B cell (primary cell): ENCODE measurements around the gene RNF130. TPM values are rescaled to one million over a fixed set of nuclear protein-coding genes. Genes with fewer than 3 reads are reported as not detected.

Experiments
- ATAC-seq: fragments of 200-7000 bp; cut with Tn5 transposase; one replicate; pipeline ENCODE4 v1.10.0; 2021; ENCODE audit warnings: low read depth, mild to moderate bottlenecking, moderate number of reproducible peaks, moderate library complexity
- CTCF ChIA-PET: fragments of 350-600 bp; sonication (Branson Sonifier 250); formaldehyde crosslinking; loops from one replicate; lab custom pipeline; 2021; ENCODE audit warnings: antibody characterized with exemption, inconsistent platforms; lab: Charles Lee
- POLR2A ChIA-PET: fragments of 350-600 bp; sonication (Branson Sonifier 250); formaldehyde crosslinking; loops from one replicate; lab custom pipeline; 2021; ENCODE audit warnings: antibody characterized with exemption; lab: Charles Lee
- DNase-seq: peaks from one replicate; pipeline ENCODE4 v3.0.0; 2013
- H2AFZ ChIP-seq: 2 replicates; pipeline ENCODE4 v1.6.1; 2012; ENCODE audit warnings: mild to moderate bottlenecking, low read depth, low read length; ENCODE audit not compliant: insufficient read depth, poor library complexity, severe bottlenecking
- H3K27ac ChIP-seq, 2 donors: 1 replicate in 1 of 2; 2 replicates in 1 of 2; pipeline ENCODE4 v1.5.1; 2012 to 2013; ENCODE audit warnings: low read length in 2 of 2, mild to moderate bottlenecking in 2 of 2, moderate library complexity in 1 of 2
- H3K27me3 ChIP-seq, 4 experiments: fragments of 200-600 bp in 1 of 4; sonication (generic) in 1 of 4; replicated peaks in 1 of 4; 1 replicate in 2 of 4; 2 replicates in 2 of 4; pipeline versions ENCODE4 v1.6.1 to v1.7.0; 2013 to 2016; ENCODE audit warnings: low read length in 3 of 4, mild to moderate bottlenecking in 2 of 4, mixed read lengths in 1 of 4, moderate library complexity in 1 of 4; ENCODE audit not compliant: insufficient read depth in 4 of 4, control insufficient read depth in 3 of 4; ENCODE audit errors: control extremely low read depth in 1 of 4
- H3K36me3 ChIP-seq, 2 experiments: replicated peaks in 1 of 2; 1 replicate in 1 of 2; 2 replicates in 1 of 2; pipeline versions ENCODE4 v1.6.1 to v1.7.1; 2013; ENCODE audit warnings: low read length in 1 of 2; ENCODE audit not compliant: insufficient read depth in 2 of 2, control insufficient read depth in 1 of 2; ENCODE audit errors: control extremely low read depth in 1 of 2, extremely low read depth in 1 of 2
- H3K4me1 ChIP-seq, 2 donors: fragments of 200-600 bp in 1 of 2; sonication (generic) in 1 of 2; 1 replicate in 1 of 2; 2 replicates in 1 of 2; pipeline versions ENCODE4 v1.5.1 to v1.6.1; 2013 to 2017; ENCODE audit warnings: low read length in 2 of 2; ENCODE audit not compliant: control insufficient read depth in 2 of 2, insufficient read depth in 2 of 2
- H3K4me2 ChIP-seq: replicated peaks from 2 replicates; pipeline ENCODE3; 2012; ENCODE audit warnings: mild to moderate bottlenecking, low read depth, low read length; ENCODE audit not compliant: poor library complexity, severe bottlenecking
- H3K4me3 ChIP-seq, 5 experiments: fragments of 200-600 bp in 1 of 5; sonication (generic) in 1 of 5; 1 replicate in 3 of 5; 2 replicates in 2 of 5; pipeline versions ENCODE4 v1.5.1 to v1.7.0; 2011 to 2016; ENCODE audit warnings: low read length in 4 of 5, mild to moderate bottlenecking in 4 of 5, low read depth in 2 of 5, control low read depth in 1 of 5, moderate library complexity in 1 of 5; ENCODE audit not compliant: insufficient read depth in 1 of 5; ENCODE audit errors: control extremely low read depth in 1 of 5, extremely low read depth in 1 of 5
- H3K79me2 ChIP-seq: fragments of 200-600 bp; sonication (generic); one replicate; pipeline ENCODE4 v1.6.0; 2016; ENCODE audit warnings: low read length; ENCODE audit not compliant: control insufficient read depth, insufficient read depth
- H3K9ac ChIP-seq: fragments of 200-600 bp; sonication (generic); 2 replicates; pipeline ENCODE4 v1.6.1; 2017; ENCODE audit warnings: mild to moderate bottlenecking, low read length, moderate library complexity
- H3K9me3 ChIP-seq, 3 donors: one replicate each; pipeline versions ENCODE4 v1.6.1 to v1.7.1; 2013; ENCODE audit warnings: low read length in 2 of 3; ENCODE audit not compliant: control insufficient read depth in 2 of 3, insufficient read depth in 1 of 3; ENCODE audit errors: control extremely low read depth in 1 of 3
- H4K20me1 ChIP-seq: 2 replicates; pipeline ENCODE4 v1.6.0; 2012; ENCODE audit warnings: mild to moderate bottlenecking, low read length; ENCODE audit not compliant: insufficient read depth, control insufficient read depth, poor library complexity, severe bottlenecking
- H3K27ac Mint-ChIP-seq: one replicate; pipeline ENCODE4 v1.8.0; 2021; ENCODE audit warnings: mixed read lengths
- H3K27me3 Mint-ChIP-seq: one replicate; pipeline ENCODE4 v1.8.0; 2021; ENCODE audit warnings: mixed read lengths
- H3K4me1 Mint-ChIP-seq: one replicate; pipeline ENCODE4 v1.8.0; 2021; ENCODE audit warnings: mixed read lengths
- H3K4me3 Mint-ChIP-seq: one replicate; pipeline ENCODE4 v1.8.0; 2021; ENCODE audit warnings: mixed read lengths
- H3K9me3 Mint-ChIP-seq: one replicate; pipeline ENCODE4 v1.8.0; 2022; ENCODE audit warnings: mixed read lengths; ENCODE audit not compliant: insufficient read depth
- EZH2 ChIP-seq: IDR thresholded peaks from 2 replicates; pipeline ENCODE4 v1.6.1; 2012; ENCODE audit warnings: borderline replicate concordance, low read depth, mild to moderate bottlenecking, moderate library complexity, low read length; ENCODE audit not compliant: insufficient read depth, poor library complexity, severe bottlenecking
- WGBS: methylation state at CpG from one replicate; pipeline ENCODE4 v1.1.5; 2013; ENCODE audit warnings: missing lambda C conversion rate; ENCODE audit not compliant: insufficient coverage; 5-methylcytosine and 5-hydroxymethylcytosine counted together
- intact Hi-C: fragments of 100-400 bp; cut with micrococcal nuclease; formaldehyde crosslinking; loops from one replicate; pipeline ENCODE4 v1.10.0; 2022
- polyA plus RNA-seq: library from polyadenylated mRNA; depleted of rRNA; stranded (reverse); fragments of >200 nt; gene quantifications from 2 replicates; pipeline ENCODE4 v1.2.3, GENCODE V29; 2012
- total RNA-seq, 2 donors: library from RNA; stranded (reverse); fragments of 120-200 nt in 1 of 2; gene quantifications; 1 replicate in 1 of 2; 2 replicates in 1 of 2; pipeline versions ENCODE4 v1.2.3 to v1.2.4, GENCODE V29; 2013 to 2022
- TF ChIP-seq, protein P1 (sequence below): fragments of 200-600 bp; IDR thresholded peaks from one replicate; pipeline ENCODE4 v1.8.0; 2022; ENCODE audit warnings: antibody characterized with exemption, mild to moderate bottlenecking

RNF130 gene
- total and polyA plus RNA-seq, 2 donors (not counting 1 experiment from before 2014, with no cell fraction given), result 18.1 to 25.8 TPM

DNA sequence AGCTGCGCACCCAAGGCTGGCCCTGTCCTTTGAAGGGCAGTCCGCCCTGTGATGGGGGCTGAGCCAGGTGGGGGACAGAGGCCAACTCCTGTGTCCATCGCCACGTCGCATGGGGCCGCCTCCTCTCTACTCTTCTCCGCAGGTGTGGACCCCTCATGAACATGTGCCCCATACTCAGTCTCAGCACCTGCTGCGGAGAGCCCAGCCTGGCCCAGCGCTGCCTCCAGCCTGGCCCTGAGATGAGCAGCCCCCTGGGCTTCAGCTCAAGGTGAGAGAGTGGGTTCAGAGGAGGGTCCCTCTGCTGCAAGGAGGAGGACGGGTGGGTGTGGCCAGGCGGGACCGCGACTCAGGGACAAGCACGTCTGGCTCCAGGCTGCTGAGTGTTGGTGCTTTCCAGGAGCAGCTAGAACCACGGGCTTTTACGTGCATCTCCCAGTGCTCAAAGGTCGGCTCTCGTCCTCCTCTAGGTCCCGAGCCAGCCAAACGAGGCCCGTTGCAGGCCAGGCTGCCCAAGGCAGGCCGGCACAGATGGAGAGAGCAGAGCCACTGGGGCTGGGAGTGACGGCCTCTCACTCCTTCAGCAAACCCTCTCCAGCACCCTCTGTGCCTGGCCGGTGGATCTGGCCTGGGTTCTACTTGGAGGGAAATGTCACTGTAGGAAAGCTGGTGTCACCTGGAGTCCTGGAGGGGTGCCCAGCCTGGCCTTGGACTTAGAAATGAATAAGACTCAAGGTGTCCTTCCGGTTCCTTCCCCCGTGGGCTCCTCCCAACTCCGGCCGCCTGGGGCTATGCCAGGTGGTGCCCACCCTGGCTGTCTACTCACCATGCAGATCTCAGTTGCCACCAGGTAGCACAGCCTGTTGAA is 48.9 kb upstream of the RNF130 start:
- DNase-seq (no peak), ATAC-seq (no peak)
- intact Hi-C loops, result no loop called here
- no peak overlapping the region for H3K4me3 Mint-ChIP-seq
- Histone ChIP-seq H3K36me3 (no peaks in the 10 kb centered on the region), H3K27ac (no peak overlapping the region), H3K4me2 (no peak overlapping the region), H3K27me3 (no peaks in the 10 kb centered on the region), H3K9me3 (no peaks in the 10 kb centered on the region), H4K20me1 (no peaks in the 10 kb centered on the region), H3K79me2 (no peaks in the 10 kb centered on the region), H3K4me3 (no peak overlapping the region), H3K9ac (no peak overlapping the region), H2AFZ (no peak overlapping the region), H3K4me1 (no peaks in the 10 kb centered on the region)
- peaks cover 10% of the 10 kb centered on the region for H3K27me3 Mint-ChIP-seq
- H3K4me1 Mint-ChIP-seq, result no peaks in the 10 kb centered on the region
- POLR2A ChIA-PET, result no interaction called here
- TF ChIP-seq EZH2, result no peak
- TF ChIP-seq, protein P1, sequence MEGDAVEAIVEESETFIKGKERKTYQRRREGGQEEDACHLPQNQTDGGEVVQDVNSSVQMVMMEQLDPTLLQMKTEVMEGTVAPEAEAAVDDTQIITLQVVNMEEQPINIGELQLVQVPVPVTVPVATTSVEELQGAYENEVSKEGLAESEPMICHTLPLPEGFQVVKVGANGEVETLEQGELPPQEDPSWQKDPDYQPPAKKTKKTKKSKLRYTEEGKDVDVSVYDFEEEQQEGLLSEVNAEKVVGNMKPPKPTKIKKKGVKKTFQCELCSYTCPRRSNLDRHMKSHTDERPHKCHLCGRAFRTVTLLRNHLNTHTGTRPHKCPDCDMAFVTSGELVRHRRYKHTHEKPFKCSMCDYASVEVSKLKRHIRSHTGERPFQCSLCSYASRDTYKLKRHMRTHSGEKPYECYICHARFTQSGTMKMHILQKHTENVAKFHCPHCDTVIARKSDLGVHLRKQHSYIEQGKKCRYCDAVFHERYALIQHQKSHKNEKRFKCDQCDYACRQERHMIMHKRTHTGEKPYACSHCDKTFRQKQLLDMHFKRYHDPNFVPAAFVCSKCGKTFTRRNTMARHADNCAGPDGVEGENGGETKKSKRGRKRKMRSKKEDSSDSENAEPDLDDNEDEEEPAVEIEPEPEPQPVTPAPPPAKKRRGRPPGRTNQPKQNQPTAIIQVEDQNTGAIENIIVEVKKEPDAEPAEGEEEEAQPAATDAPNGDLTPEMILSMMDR, result no peak
- no peak overlapping the region for H3K27ac Mint-ChIP-seq
- WGBS, result 92% methylated on average over 26 of the region's 28 CpGs
- no peaks in the 10 kb centered on the region for H3K9me3 Mint-ChIP-seq
- CTCF ChIA-PET, result no interaction called here

DNA sequence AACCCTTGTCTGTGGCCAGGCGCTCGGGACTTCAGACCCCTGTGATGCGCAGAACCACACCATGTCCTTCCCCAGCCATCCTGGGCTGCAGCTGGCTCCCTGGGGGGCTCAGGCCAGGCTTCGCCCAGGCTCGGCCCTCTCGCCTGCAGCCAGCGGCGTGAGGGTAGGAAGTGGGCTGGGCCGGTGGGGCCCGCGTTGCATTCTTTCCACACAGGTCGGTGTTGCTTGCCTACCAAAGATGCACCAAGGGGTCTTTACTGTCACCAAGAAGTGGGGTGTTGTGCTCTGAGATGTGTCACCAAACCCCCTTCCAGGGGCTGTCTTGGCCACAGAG is 48.3 kb upstream of the RNF130 start:
- ChIA-PET CTCF (no interaction called here), POLR2A (no interaction called here)
- Histone ChIP-seq H3K4me2 (no peak overlapping the region), H4K20me1 (no peaks in the 10 kb centered on the region), H3K9ac (no peak overlapping the region), H3K79me2 (no peaks in the 10 kb centered on the region), H3K9me3 (no peaks in the 10 kb centered on the region), H3K4me3 (no peak overlapping the region), H3K27me3 (no peaks in the 10 kb centered on the region), H3K36me3 (no peaks in the 10 kb centered on the region), H3K4me1 (no peaks in the 10 kb centered on the region), H3K27ac (no peak overlapping the region), H2AFZ (no peak overlapping the region)
- peaks cover 10% of the 10 kb centered on the region for H3K27me3 Mint-ChIP-seq
- H3K4me1 Mint-ChIP-seq, result no peaks in the 10 kb centered on the region
- no peak overlapping the region for H3K4me3 Mint-ChIP-seq
- DNase-seq (no peak), ATAC-seq (no peak)
- intact Hi-C loops, result no loop called here
- no peaks in the 10 kb centered on the region for H3K9me3 Mint-ChIP-seq
- 78% methylated on average over 7 of the region's 12 CpGs for WGBS
- H3K27ac Mint-ChIP-seq, result no peak overlapping the region
- TF ChIP-seq, protein P1, result no peak
- TF ChIP-seq EZH2, result no peak
